Inflammatory macrophage treated with lipopolysaccharide for 4 hours (primary cell): ENCODE results near the gene MAP7.
"Not testable (repeated sequence)": the region's sequence is repeated elsewhere in the genome, so short reads cannot be mapped to it uniquely, and the experiment has no call there.

Experiments used
- DNase-seq: peaks from one replicate; pipeline ENCODE4 v3.0.0-alpha.2; 2020

The MAP7 gene

DNA sequence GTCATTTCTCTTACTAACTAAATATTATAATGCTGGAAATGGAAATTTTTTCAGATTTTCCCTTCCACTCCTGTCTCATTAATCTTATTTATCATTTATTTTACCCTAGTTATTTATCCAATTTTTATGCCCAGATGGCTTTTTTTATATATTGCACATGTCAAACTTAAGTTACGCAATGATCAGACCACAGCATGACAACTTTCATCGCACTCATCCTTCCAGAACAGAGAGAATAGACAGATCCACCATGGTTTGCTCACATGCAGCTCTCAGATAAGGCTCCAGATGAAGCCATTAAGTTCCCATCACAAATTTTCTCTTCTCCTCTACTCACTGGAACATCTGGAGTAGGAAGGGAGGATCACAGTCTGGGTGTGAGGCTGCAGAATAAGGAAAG is 48.7 kb downstream of the MAP7 start:
- DNase-seq, result no peak

DNA sequence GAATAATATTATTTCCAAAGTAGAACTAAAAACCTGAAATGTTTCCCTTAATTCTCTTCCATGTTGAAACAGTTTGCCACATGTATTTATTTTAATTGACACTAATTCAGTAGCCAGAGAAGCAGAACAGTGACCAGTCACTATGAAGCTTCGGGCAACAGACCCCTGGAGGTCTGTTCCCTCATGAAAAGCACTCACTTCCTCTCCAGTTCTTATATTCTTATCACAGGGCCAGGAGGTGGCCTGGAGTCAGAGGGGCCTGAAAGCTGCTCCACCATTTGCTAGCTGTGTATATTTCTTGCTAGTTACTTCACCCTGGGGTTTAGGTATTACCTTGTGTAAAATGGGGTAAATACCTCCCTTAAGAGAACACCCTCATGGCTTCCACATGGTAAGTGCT is 49.1 kb downstream of the MAP7 start:
- DNase-seq, result no peak

DNA sequence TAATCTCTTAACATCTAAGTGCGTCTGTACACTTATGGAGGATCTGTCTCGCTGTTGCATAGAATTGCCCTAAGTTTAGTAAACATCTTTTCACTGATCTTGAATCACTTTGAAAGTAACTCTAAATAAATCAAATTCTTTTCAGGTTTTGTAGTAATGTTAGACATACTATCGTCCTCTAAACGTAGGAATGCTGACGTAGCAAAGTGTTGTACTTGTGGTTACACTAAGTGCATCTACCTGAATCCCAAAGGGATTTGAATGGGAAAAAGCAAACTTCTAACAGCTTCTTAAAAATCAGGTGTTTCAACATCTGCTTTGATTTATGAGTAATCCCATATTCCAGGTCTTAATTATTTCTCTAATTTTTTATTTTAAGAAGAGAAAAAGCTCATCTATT is 49.8 kb downstream of the MAP7 start:
- DNase-seq, result no peak

DNA sequence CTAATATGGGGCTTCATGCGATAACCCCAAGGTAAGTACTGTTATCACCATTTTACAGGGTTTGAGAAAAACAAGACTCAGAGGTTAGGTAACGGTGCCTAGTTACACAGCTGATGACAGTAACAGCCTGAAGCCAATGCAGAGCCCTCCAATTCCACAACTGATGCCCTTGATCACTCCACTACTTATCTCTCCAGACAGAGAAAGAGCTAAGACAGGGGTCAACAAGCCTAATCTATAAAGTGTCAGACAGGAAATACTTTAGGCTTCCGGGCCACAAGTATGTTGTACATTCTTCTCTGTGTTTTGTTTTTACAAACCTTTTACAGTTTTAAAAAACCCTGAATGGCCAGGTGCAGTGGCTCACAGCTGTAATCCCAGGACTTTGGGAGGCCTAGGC is 50.9 kb downstream of the MAP7 start:
- no peak for DNase-seq

DNA sequence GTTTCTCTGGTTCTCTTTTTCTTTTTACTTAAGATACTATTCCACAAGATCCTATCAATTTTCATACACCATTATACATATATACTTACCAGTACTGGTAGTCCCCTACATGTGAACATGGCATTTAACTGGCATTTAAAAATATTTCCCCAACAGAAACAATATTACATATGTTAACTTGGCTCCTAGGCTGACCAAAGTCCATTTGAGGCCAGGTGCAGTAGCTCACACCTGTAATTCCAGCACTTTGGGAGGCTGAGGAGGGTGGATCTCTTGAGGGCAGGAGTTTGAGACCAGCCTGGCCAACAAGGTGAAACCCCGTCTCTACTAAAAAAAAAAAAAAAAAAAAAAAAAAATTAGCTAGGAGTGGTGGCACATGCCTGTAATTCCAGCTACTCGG is 53.8 kb downstream of the MAP7 start:
- not testable (repeated sequence) for DNase-seq

DNA sequence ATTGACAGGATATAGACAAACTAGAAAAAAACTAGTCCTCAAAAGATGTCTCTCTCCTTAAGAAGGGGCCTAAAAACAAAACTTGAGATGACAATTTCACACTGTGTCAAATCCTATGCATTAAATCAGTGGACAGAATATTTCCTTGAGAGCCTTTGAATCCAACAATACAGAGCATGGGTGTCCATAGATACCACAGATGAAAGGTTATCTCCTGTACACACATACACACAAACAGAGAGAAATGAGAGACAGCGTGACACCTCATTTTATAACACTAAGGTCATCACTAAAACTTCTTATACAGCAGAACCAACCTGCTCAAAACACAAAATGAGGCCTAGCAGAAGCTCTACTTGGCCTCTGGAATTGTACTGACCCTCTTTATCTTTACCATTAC is 55.5 kb downstream of the MAP7 start:
- no peak for DNase-seq

DNA sequence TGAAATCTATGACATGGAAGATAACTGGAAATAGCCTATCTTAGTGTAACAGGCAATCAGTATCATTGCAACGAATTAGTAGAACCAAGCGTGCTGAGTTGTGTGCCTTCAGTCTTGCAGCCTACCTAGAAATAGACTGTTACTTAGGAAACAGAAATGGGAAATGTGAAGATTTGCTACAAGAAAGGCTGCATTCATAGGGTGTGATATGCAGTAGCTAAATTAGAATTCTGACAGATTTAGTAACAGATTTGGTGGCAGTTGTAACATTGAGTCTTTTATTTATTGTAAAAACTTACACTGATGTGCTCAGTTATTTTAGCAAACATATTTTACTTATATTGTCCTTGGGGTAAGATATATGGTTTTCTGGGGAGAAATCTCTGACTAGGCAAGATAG is 56.2 kb downstream of the MAP7 start:
- DNase-seq, result no peak

DNA sequence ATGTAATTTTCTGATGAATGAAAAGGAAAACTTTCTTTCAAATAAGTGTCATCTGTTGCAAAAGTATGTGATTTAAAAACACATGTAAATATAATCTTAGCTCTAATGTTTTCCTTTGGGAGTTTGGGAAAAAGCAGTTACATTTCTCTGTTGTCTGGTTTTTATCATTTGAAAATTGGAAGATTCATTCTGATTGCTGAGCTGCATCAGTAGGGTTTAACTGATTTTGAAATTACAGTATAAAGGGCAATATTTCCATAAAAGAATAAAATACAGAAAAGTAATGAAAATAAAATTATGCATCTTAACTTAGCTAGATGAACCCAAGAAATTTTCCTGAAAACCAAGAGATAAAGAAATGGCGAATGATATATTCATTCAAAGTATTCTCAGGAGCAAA is 57.8 kb downstream of the MAP7 start:
- no peak for DNase-seq

DNA sequence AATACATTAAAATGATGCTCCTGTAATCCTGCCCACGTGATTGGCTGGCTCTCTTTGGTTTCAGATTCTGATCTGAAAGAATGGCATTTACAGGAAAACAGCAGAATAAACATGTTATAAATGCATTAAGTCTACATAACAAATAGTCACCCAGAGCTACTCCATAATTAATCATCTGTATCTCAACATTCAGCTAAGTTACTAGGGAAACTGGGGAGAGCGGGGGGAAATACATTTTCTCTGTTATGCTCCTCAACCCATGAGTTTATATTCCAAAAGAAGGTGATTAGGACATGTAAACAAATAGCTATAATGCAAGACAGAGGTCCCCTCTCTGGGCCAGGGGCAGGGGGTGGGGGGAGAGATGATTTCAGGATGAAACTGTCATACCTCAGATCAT is 58.5 kb downstream of the MAP7 start:
- no peak for DNase-seq

DNA sequence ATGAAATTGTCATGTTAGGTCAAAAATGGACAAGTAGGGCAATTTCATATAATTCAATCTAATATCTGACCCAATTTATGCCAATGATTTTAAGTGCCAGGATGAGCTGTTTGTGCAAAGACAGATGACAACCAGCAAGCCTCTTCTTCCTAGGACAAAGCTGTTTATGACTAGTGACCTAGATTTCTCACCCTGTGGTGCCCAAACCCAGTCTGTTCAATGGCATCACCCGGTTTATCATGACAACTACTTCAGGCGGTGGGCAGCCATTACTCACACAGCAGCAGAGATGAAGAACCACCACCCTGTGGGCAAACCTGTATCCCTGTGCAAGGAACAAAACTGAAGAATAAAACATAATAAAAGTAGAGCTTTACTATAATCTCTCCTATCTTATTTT is 59.0 kb downstream of the MAP7 start:
- DNase-seq, result no peak

DNA sequence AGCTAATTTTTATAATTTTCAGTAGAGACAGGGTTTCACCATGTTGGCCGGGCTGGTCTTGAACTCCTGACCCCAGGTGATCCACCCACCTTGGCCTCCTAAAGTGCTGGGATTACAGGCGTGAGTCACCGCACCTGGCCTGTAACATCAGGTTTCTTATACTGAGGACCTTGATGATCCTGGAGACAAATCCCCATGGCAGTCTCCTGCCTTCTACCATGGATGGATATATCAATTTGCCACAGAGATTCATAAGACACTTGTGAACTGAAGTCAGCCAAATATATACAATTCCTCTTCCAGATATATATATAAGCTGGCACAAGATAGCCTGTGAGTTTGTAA is 60.6 kb downstream of the MAP7 start:
- not testable (repeated sequence) for DNase-seq

DNA sequence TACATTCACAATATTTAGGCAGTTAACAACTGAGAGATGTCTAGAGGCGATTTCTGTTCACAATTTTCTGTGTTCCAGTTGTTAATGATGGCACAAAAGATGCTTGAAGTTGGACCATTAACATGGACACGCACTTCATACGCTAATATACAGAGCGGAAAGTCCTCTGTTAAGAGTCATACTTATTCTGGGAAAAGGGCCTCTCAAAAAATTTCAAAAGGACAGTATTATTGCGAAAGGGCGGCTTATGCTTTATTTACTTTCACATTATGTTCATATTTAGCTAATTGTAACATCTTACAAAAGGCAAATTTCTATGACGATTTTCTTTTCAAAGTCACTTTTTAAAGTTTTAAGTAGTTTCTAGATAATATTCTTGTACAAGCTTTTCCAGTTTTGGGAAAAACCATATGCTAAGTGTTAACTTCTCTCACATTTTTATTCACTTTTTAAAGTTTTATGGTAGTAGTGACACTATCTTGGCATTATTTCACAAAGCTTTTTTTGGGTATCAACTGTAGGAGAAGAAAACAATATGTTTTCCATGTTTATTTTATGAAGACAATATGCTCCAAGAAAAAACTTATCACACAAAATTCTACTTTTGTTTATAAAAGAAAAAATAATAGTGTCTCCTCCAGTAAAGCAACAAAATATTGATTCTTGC is 62.3 kb downstream of the MAP7 start:
- DNase-seq, result peak; percentile 45

DNA sequence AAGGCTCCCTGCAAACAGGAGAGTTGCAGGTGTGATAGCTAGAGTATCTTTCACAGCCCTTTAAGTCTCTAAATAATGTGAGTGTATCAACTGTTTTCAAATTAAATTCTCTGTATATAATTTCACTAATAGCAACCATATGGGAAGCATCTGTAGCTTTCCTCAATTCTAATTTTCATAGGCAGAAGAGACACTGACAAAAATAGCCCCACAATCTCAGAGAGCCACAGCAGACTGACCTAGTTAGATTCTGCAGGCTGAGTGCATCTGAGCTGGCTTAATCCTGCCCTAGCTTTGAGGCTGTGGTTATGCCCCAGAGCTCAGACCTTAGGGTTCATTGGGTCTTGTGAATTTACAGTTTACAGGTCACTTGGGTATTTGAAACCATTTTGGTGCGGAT is 63.9 kb downstream of the MAP7 start:
- no peak for DNase-seq

DNA sequence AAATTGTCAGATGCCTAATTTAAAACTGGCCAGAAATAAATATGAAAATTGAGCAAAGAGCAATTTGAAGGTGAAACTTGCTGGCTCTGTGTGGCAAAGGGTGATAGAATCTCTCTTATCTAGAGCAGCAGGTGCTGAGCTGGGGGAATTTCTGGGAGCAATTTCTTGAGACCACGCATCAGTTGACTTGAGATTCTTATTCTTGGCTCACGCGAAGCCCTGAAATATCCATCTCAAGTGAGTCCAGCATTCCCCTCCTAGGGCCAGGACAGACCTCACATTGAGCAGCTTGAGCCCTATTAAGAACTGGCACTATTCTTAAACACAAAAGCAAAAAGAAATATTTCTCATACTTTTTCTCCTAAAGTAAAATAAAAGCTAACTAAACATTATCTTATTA is 66.3 kb downstream of the MAP7 start:
- no peak for DNase-seq

DNA sequence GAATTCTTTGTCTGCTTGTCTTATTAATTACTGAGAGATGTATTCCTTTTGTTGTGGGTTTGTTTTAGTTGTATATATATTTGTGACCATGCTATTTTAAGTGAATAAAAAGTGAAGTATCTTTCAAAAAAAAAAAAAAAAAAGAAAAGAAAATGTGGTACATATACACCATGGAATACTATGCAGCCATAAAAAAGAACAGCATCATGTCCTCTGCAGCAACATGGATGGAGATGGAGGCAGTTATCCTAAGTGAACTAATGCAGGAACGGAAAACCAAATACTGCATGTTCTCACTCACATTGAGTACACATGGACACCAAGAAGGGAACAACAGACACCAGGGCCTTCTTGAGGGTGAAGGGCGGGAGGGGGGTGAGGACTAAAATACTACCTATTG is 67.2 kb downstream of the MAP7 start:
- DNase-seq, result not testable (repeated sequence)

DNA sequence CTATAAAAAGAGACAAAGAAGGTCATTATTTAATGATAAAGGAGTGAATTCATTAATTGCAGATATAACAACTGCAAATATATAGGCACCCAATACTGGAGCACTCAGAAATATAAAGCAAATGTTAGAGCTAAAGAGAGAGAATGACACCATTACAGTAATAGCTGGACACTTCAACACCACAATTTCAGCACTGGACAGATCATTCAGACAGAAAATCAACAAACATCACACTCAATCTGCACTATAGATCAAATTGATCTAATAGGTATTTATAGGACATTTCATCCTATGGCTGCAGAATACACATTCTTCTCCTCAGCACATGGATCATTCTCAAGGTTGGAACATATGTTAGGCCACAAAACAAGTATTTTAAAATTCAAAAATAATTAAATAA is 72.7 kb downstream of the MAP7 start:
- DNase-seq, result no peak

DNA sequence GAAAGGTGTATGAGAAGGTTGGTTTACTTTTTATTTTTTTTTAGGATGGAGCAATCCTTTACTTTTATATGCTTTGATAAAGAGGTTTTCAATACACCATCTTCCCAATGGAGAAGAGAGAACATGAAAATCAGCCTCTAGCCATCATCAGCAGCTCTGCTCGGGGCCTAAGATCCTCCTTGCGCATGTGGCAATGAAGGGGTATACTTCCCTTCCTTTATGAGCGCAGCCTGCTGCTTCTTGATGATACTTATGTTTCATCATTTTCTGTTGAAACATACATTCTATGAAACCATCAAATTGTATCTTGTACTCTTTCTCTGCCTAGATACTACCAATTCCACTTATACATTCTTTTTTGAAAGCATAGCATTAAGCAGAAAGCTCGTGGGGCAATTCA is 74.5 kb downstream of the MAP7 start:
- DNase-seq, result peak; percentile 54

DNA sequence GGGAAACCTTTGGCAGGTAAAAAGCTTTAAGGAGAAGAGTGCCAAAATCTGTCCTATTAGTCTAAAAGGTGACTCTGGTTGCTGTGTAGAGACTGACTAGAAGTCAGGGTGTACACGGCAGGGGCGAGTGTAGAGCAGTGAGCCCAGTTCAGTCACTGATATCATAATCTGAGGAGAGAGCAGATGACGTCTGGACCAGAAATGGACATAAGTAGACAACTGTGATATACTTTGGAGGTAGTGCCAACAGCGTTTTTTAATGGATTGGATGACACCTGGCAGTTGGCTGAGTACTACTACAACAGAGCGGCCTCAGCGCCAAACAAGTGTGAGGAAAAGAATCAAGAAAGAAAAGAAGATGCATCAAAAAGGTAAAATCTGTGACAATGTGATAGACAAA is 76.0 kb downstream of the MAP7 start:
- DNase-seq, result no peak

DNA sequence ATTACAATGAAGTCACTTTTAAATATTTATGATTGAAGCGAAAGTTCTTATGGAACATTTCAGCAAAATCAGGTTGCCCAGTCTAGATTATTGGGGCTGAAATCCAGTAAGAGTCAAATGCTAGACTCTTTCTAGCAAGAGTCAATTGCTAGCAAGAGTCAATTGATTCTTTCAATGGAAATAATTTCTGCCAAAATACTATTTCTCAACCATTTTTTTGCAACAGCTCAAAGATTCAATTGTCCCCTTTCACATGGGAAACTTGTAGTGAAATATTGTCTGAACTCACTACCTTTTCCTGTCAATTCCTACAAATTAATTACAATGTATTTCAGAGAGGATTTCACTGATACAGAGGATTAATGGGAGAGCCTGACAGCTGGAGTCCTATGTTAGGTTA is 78.3 kb downstream of the MAP7 start:
- DNase-seq, result peak; percentile 24

DNA sequence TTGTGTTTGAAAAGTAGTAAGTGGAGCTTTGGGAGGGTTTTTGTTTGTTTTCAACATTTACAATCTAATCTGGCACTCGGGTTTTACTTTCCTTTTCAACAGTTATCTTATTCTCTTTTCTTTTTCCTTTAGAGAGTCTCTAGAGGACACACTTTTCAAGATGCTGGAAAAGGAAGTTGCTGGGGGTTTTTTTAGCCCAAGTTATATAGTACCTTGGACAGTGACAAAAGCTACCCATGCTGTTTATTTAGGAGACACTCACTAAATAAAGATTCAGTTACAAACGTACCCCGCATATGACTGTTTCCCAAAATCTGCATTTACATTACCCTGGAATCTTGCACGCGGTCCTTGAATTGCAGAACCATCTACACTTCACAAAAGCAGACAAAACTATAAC is 78.8 kb downstream of the MAP7 start:
- DNase-seq, result peak; percentile 18

DNA sequence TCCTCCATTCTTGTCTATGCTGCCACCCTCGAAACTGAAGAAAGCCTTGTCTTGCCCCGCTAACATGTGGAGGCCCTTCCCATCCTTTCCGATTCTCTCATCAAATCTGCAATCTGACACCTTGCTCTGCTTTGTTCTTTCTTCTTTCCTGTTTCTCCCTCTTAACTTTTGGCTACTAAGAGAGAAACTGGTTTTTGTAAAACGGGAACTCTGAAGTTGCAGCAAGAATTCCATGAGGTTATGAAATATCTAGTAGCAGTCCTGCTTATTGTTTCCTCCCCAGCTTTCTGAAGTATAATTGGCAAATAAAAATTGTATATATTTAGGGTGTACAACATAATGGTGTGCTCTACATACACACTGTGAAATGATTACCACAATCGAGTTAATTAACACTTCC is 80.2 kb downstream of the MAP7 start:
- DNase-seq, result peak; percentile 83

DNA sequence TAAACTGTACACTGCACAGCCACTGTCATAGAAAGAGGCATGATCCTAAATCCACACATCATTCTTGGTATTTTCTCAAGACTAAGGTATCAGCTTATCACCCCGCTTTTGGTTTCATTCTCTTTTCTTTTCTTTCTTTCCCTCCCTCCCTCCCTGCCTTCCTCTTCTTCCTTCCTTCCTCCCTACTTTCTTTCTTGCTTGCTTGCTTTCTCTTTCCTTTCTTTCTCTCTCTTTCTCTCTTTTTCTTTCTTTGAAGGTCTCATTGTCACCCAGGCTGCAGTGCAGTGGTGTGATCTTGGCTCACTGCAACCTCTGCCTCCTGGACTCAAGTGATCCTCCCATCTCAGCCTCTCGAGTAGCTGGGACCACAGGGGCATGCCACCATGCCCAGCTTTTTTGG is 81.1 kb downstream of the MAP7 start:
- DNase-seq, result no peak

DNA sequence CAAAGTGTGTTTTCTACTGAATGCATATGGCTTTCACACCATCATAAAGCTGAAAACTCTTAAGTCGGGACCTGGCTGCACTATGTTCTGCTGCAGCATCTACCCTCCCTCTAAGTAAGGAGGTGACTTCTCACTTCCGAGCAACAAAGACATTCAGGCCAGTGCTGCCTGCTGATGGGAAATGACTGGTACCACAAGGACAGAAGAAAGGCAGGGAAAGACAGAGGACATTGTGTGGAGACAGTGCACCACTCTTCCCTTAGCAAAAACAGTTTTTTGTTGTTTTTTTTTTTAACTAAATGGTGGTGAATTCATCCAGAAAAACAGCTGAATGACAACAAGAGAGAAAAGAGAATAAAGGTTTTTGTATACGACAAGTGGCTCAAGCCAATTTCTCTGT is 81.5 kb downstream of the MAP7 start:
- DNase-seq, result no peak

DNA sequence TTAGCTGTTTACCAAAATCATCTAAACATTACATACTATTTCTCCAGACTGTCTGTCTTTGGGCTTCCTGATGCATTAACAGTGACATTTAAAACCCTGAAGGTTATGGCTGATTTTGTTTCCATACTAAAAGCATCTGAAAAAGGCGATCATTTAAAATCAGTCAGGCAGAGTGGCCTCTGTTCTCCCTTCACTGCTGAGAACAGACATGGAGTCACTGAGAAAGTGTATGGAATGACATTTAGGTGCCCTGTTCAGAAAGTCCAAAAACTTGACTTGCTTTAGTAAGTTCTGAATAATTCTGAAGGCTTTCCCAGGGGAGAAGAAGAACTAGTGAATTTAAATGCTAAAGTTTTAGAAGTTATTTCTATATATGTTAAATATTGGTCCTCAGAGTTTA is 83.0 kb downstream of the MAP7 start:
- DNase-seq, result no peak

DNA sequence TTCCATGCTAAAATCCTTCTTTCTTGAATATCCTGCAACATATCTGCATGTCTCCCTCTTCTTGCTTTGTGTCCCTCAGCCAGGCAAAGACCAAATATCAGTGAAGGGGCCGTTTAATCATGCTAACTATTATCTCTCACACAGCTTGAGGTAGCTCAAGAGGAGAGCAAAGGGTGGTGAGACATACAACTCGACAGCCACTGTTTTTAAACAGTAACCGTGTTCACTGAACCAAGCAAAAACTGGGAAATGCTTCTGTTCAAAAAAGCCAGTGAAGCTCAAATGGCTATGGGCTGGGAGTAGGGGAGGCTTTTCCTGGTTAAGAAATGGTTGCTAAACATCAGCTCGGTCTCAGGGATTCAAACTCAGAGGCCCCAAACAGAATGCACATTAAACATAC is 83.4 kb downstream of the MAP7 start:
- DNase-seq, result no peak

DNA sequence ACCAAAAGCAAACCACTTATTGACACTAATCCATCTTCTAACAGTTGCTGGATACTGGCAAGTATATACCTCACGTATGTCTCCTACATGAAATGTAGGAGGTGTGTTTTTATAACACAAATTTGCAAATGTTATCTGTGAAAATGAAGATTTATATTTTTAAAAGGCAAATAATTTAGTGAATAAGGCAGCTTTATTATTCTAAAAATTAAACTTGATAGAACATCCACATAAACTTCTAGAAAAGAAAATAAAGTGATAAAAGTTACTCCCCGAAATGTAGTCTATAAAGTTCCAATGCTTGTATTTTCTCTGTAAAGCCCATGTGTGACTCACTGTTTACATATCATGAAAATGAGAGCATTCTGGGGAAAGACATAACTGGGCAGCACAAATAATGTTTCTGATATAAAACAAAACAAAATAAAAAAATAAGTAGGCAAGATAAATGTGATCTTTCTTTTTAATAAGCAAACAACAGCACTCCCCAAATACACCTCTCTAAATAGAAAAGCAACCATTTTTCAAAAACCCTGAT is 84.4 kb downstream of the MAP7 start:
- no peak for DNase-seq
